Activated CD8-positive, alpha-beta memory T cell treated with anti-CD3 and anti-CD28 coated beads for 48 hours (primary cell): ENCODE results near the gene PGPEP1.

Experiments
- DNase-seq, 3 experiments: peaks; one replicate each; pipeline ENCODE4 v3.0.0-alpha.2; 2020; ENCODE audit warnings: low read depth in 2 of 3, low spot score in 2 of 3

PGPEP1 gene, protein sequence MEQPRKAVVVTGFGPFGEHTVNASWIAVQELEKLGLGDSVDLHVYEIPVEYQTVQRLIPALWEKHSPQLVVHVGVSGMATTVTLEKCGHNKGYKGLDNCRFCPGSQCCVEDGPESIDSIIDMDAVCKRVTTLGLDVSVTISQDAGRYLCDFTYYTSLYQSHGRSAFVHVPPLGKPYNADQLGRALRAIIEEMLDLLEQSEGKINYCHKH

DNA sequence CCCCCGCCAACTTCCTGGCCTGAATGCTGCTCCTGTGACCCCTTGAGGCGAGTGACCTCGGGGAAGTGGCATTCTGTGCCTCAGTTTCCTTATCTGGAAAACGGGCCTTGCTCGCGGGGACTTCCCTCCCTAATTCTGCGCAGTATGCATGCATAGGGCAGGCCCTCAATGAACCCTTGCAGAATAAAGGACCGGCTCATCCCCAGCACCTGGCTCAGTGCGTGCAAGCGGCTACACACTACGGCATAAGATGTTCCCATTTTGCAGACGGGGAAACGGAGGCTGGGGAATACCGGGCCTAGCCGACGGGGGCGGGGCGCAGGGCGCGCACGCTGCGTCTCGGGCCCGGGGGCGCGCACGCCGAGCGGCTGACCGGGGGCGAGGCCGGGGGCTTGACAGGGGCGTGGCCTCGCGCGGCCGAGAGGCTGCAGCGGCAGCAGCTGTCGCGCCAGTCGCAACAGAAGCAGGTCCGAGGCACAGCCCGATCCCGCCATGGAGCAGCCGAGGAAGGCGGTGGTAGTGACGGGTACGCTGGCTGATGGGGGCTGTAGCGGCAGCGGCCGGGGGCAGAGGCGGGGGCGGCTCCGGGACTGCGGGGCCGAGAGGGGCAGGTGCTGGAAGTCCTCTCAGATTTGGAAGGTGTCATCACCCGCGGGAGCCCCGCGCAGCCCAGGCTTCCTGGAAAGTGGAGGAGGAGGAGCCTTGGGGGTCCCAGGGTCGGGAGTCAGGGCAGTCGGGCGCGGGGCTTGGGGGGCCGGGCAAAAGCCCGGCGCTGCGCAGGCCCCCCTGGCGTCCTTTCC is at the start of gene PGPEP1:
Gene PGPEP1, plus strand, starts transcription at position 409 of the 800 bp plus-strand sequence. Its CDS starts 84 bp downstream, at position 493.
- DNase-seq: peak in 1 of 3 experiments; percentile 60

GRCh38 chr19:18291019-18291524 is 49.3 kb upstream of the PGPEP1 start:
- no peak for DNase-seq

GRCh38 chr19:18291590-18292461 is 48.6 kb upstream of the PGPEP1 start:
- peak; percentile 79 to 92 (median 79) for DNase-seq

DNA sequence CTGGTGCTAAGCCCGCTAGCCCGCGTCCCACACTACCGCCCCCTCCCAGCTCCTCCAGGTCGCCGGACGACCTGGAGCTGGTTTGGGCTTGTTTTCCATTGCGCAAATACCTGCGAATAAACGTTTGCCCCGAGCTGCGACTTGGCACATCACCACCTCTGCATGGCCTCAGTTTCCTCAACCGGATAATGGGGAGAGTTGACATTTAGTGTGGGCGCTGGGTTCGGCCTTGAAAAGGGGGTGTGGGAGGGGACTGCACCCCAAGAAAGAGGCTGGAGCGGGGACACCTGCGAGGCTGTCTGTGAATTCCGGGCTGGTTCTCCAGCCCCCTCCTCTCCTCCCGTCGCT is 48.0 kb upstream of the PGPEP1 start:
- no peak for DNase-seq

GRCh38 chr19:18292810-18293641 is 47.4 kb upstream of the PGPEP1 start:
- DNase-seq: peak in 1 of 3 experiments; percentile 68

DNA sequence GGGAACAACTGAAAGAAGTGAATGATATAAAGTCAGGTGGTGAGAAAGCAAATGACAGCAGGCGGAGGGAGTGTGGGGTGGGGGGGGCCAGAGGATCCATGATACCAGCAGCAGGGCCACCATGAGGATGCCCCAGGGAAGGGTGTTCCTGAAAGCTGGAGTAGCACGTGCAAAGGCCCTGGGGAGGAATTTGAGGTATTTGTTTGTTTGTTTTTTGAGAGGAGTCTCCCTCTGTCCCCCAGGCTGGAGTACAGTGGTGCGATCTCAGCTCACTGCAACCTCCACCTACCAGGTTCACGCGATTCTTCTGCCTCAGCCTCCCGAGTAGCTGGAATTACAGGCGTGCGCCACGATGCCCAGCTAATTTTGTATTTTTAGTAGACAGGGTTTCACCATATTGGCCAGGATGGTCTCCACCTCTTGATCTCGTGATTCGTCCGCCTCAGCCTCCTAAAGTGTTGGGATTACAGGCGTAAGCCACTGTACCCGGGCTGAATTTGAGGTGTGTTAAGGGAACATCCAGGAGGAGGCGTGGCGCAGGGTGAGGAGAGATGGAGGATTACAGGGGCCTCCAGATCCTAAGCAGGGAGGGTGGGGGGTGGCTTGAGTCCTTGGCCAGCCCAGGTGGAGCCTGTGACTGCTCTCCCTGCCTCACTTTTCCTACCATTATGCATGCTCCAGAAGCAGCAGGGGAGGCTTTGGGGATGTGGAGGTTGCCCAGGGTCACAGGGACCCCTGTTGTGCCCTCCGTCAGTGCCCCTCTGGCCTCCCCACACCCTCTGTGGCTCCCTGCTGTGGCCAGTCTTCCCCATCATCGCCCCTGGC is 46.5 kb upstream of the PGPEP1 start:
- no peak for DNase-seq

- peak in 1 of 3 experiments; percentile 73 for DNase-seq
Measured at GRCh38 chr19:18294467-18294864, 45.9 kb upstream of the PGPEP1 start.

DNA sequence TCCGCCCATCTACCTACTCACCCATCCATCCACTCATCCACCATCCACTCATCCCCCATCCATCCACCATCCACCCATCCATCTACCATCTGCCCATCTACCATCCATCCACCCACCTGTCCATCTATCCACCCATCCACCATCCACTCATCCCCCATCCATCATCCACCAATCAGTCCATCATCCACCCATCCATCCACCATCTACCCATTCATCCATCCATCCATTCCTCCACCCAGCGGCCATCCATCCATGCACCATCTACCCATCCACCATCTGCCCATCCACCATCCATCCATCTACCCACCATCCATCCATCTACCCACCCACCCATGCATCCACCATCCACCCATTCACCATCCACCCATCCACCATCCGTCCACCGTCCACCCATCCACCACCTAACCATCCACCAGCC is 45.4 kb upstream of the PGPEP1 start:
- DNase-seq: no peak

DNA sequence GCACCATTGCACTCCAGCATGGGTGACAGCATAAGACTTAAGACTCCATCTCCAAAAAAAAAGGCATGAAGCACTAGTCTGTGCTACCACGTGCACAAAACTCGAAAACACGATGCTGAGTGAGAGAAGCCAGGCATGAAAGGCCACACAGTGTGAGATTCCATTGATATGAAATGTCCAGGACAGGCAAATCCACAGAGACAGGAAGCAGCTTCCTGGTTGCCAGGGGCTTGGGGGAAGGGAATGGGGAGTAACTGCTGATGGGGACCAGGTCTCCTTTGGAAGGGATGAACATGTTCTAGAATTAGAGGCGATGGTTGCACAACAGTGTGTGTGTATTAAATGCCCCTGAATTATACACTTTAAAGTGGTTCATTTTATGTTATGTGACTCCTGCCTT is 43.1 kb upstream of the PGPEP1 start:
- DNase-seq: no peak

DNA sequence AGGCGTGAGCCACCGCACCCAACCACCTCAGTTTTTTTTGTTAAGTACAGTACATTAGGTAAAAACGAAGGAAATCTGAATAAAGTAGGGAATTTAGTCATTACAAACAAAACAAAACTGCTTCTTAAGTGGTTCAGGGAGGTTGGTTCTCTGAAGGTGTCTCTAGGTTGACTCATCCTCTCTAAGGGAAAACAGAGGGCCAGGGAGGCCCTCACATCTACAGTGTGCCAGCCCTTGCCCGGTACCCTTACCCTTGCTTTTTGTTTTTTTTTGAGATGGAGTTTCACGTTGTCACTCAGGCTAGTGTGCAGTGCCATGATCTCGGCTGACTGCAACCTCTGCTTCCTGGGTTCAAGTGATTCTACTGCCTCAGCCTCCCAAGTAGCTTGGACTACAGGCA is 41.8 kb upstream of the PGPEP1 start:
- DNase-seq: no peak

GRCh38 chr19:18299654-18300053 is 40.7 kb upstream of the PGPEP1 start:
- no peak for DNase-seq

DNA sequence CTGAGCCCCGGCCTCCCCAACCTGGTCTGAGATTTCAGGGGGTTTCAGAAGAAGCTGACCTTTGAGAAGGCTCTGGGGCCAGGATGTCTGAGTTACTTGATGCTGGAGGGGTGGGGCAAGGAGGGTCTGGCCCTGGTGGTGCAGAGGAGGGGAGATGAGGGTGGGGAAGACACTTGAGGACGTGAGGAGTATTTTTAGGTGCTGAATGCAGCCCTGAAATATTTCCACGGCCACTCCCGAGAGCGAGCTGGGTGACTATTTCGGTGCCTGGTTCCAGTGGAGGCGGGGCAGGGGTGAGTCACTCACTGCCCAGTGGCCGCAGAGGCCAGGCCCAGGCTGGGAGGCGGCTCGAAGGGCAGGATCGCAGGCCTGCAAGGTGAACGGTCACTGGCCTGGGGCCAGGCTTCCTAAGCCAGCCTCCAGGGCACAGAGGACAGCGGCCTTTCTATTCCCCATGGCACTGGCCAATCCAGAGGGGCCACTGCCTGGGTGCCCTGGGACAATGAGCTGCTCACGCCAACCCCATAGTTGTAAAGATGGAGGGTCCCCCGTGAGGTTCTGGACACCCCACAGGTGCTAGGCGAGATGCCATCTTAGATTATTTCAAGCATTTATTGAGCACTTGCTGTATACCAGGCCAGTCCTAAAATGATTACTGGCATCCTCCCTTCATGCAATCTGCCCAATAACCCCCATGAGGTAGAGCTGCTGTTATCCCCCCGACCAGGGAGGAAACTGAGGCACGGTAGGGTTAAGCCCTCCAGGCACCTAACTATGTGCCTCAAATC is 39.3 kb upstream of the PGPEP1 start:
- DNase-seq: no peak

GRCh38 chr19:18301718-18302111 is 38.7 kb upstream of the PGPEP1 start:
- no peak for DNase-seq

GRCh38 chr19:18304208-18304457 is 36.3 kb upstream of the PGPEP1 start:
- DNase-seq: no peak

DNA sequence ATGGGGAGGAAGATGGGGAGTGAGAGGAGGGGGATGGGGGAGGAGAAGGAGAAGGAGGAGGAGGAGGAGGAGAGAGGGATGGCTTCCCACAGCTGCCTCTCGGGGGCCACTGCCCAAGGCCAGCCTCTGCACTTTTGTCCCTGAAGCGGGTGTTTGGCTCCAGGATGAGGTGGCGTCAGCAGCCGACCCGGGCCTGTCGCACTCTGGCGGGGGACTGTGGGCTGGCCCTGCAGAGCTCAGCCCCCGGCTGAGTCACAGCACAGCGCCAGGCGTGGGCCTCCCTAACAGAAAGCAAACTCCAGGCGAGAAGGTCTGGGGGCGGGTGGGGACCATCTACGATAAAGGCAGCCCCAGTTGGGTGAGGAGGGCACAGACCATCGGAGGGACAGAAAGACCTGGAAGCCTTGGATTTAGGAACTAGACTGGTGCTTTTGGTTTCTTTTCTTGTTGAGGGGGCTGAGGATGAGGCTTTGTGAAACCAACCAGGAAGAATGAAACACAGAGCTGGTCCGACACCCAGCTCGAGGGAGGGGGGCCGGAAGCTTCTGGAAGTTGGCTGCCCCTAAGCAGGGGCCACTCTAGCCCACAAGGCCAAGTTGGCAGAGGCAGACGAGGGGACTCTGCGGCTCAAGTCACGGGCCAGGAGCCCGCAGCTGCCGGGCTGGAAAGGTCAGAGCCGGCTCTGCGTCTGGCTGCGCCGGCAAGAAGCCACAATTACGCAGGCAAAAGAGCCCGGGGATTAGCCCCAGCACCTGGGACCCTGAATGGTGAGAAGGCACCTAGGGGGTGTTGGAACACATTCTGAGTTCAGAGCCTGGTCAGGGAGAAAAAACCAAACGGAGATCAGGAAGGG is 35.7 kb upstream of the PGPEP1 start:
- peak in 2 of 3 experiments; percentile 54 to 69 for DNase-seq

DNA sequence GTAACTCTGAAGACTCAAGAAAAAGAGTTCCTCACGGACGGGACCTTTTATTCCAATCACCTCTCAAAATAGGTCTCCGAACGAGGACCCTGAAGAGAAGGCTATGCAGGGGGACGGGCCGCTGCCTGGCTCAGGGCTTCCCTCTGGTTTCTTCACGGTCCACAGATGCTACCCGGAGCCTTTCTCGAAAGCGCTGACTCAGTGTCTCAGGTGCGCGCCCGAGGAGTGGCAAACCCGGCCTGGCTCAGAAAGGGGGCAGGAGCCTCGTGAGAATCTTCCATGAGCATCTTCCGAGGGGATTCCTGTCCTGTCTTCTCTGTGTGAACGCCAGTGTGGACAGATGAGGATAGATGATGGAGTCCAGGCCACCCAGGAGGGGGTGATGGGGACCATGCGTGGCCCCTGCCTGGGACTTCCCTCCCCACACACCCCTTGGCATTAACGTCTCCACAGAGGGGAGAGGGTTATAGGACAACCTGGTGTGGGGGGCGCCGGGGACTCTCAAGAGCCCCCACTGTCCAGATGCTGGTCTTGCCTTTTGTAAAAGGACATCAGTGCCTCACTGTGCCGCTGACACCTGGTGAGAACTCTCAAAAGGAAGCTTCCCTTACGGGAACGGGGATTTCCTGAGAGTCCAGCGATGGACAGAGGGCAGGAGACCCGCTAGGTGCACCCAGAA is 34.0 kb upstream of the PGPEP1 start:
- DNase-seq: no peak

GRCh38 chr19:18306888-18307260 is 33.5 kb upstream of the PGPEP1 start:
- no peak for DNase-seq

DNA sequence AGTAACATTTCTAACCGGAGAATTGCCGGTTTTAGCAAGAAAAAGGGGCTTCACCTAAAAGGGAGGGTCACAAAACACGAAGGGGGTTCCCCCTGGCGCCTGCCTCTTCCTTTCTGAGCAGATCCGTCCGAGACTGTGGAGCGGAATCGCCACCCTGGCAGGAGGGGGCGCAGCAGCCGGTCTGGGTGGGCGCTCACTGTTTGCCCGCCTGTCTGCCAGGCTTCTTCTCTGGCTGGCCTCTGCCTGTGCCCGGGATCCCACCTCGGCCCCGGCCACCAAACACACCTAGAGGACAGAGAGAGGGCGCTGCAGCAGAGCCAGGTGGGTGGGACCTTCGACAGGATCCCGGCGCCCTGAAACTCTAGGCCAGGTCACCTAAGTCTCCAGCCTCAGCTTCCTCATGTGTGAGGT is 33.1 kb upstream of the PGPEP1 start:
- DNase-seq: no peak
